ENCODE data around the gene EPHB1. TPM values are rescaled to one million over a fixed set of nuclear protein-coding genes. Genes with fewer than 3 reads are reported as not detected.
"Not testable (repeated sequence)": the region's sequence is repeated elsewhere in the genome, so short reads cannot be mapped to it uniquely, and the experiment has no call there.

The EPHB1 gene
- total and polyA plus RNA-seq, 5 experiments from 2014 or later, result not detected

- Mint-ChIP-seq H3K27me3 (peaks cover 0 to 14% (median 0%) of the 10 kb centered on the region in 5 donors), H3K9me3 (no peaks in the 10 kb centered on the region), H3K36me3 (no peaks in the 10 kb centered on the region), H3K27ac (no peak overlapping the region), H3K4me1 (no peaks in the 10 kb centered on the region), H3K4me3 (no peak overlapping the region)
- ATAC-seq, result no peak
- POLR2A ChIA-PET, result no interaction called here
- DNase-seq, result no peak
Observed at GRCh38 chr3:134765468-134765867, 29.6 kb upstream of the EPHB1 start.

- DNase-seq (no peak), ATAC-seq (no peak)
- peaks cover 0 to 14% (median 0%) of the 10 kb centered on the region in 5 donors for H3K27me3 Mint-ChIP-seq
- no peaks in the 10 kb centered on the region for H3K9me3 Mint-ChIP-seq
- no peaks in the 10 kb centered on the region for H3K4me1 Mint-ChIP-seq
- H3K4me3 Mint-ChIP-seq, result no peak overlapping the region
- no peak overlapping the region for H3K27ac Mint-ChIP-seq
- POLR2A ChIA-PET, result no interaction called here
- H3K36me3 Mint-ChIP-seq, result no peaks in the 10 kb centered on the region
Observed at GRCh38 chr3:134766290-134766689, 28.8 kb upstream of the EPHB1 start.

- no peak for DNase-seq
- no peaks in the 10 kb centered on the region for H3K4me1 Mint-ChIP-seq
- H3K27me3 Mint-ChIP-seq, result peaks cover 0 to 10% (median 0%) of the 10 kb centered on the region in 5 donors
- no peaks in the 10 kb centered on the region for H3K36me3 Mint-ChIP-seq
- no peak overlapping the region for H3K27ac Mint-ChIP-seq
- POLR2A ChIA-PET, result no interaction called here
- ATAC-seq, result no peak
- no peak overlapping the region for H3K4me3 Mint-ChIP-seq
- H3K9me3 Mint-ChIP-seq, result no peaks in the 10 kb centered on the region
Observed at GRCh38 chr3:134768116-134768515, 26.9 kb upstream of the EPHB1 start.

GRCh38 chr3:134768837-134769236 lies 26.2 kb upstream of the EPHB1 start:
- no peaks in the 10 kb centered on the region for H3K36me3 Mint-ChIP-seq
- H3K9me3 Mint-ChIP-seq, result no peaks in the 10 kb centered on the region
- ATAC-seq, result no peak
- no peak overlapping the region for H3K27ac Mint-ChIP-seq
- POLR2A ChIA-PET, result no interaction called here
- DNase-seq, result no peak
- no peak overlapping the region for H3K4me3 Mint-ChIP-seq
- peaks cover 0 to 10% (median 0%) of the 10 kb centered on the region in 5 donors for H3K27me3 Mint-ChIP-seq
- no peaks in the 10 kb centered on the region for H3K4me1 Mint-ChIP-seq

GRCh38 chr3:134769287-134769868 lies 25.7 kb upstream of the EPHB1 start:
- Mint-ChIP-seq H3K4me3 (no peak overlapping the region), H3K27me3 (peaks cover 0 to 14% (median 0%) of the 10 kb centered on the region in 5 donors), H3K27ac (no peak overlapping the region), H3K9me3 (no peaks in the 10 kb centered on the region), H3K4me1 (no peaks in the 10 kb centered on the region), H3K36me3 (no peaks in the 10 kb centered on the region)
- POLR2A ChIA-PET, result no interaction called here
- DNase-seq (no peak), ATAC-seq (no peak)

- DNase-seq (no peak), ATAC-seq (no peak)
- Mint-ChIP-seq H3K27ac (no peak overlapping the region), H3K27me3 (peaks cover 0 to 6% (median 0%) of the 10 kb centered on the region in 5 donors), H3K36me3 (no peaks in the 10 kb centered on the region), H3K9me3 (no peaks in the 10 kb centered on the region), H3K4me1 (no peaks in the 10 kb centered on the region), H3K4me3 (no peak overlapping the region)
- POLR2A ChIA-PET, result no interaction called here
Observed at GRCh38 chr3:134772011-134772410, 23.0 kb upstream of the EPHB1 start.

GRCh38 chr3:134772591-134772990 lies 22.5 kb upstream of the EPHB1 start:
- no peak for ATAC-seq
- Mint-ChIP-seq H3K27ac (no peak overlapping the region), H3K36me3 (no peaks in the 10 kb centered on the region), H3K4me1 (peaks cover 0 to 3% (median 0%) of the 10 kb centered on the region in 4 donors), H3K27me3 (peaks cover 0 to 6% (median 0%) of the 10 kb centered on the region in 5 donors), H3K9me3 (no peaks in the 10 kb centered on the region), H3K4me3 (no peak overlapping the region)
- DNase-seq, result no peak
- POLR2A ChIA-PET, result no interaction called here

- ATAC-seq (no peak), DNase-seq (no peak)
- POLR2A ChIA-PET, result no interaction called here
- H3K9me3 Mint-ChIP-seq, result no peaks in the 10 kb centered on the region
- H3K27me3 Mint-ChIP-seq, result peaks cover 0 to 6% (median 0%) of the 10 kb centered on the region in 5 donors
- no peak overlapping the region for H3K4me3 Mint-ChIP-seq
- H3K36me3 Mint-ChIP-seq, result no peaks in the 10 kb centered on the region
- H3K4me1 Mint-ChIP-seq, result peaks cover 0 to 3% (median 1%) of the 10 kb centered on the region in 4 donors
- no peak overlapping the region for H3K27ac Mint-ChIP-seq
Observed at GRCh38 chr3:134775831-134776230, 19.2 kb upstream of the EPHB1 start.

- DNase-seq, result no peak
- Mint-ChIP-seq H3K9me3 (no peaks in the 10 kb centered on the region), H3K4me1 (peaks cover 0 to 3% (median 1%) of the 10 kb centered on the region in 4 donors), H3K27me3 (peaks cover 0 to 6% (median 0%) of the 10 kb centered on the region in 5 donors), H3K27ac (no peak overlapping the region), H3K36me3 (no peaks in the 10 kb centered on the region), H3K4me3 (no peak overlapping the region)
- POLR2A ChIA-PET, result no interaction called here
- no peak for ATAC-seq
Observed at GRCh38 chr3:134776518-134776917, 18.5 kb upstream of the EPHB1 start.

GRCh38 chr3:134777341-134777740 lies 17.7 kb upstream of the EPHB1 start:
- ATAC-seq, result no peak
- Mint-ChIP-seq H3K9me3 (no peaks in the 10 kb centered on the region), H3K4me1 (peaks cover 0 to 3% (median 1%) of the 10 kb centered on the region in 4 donors), H3K27ac (no peak overlapping the region), H3K36me3 (no peaks in the 10 kb centered on the region), H3K27me3 (peaks cover 0 to 6% (median 0%) of the 10 kb centered on the region in 5 donors), H3K4me3 (no peak overlapping the region)
- DNase-seq, result no peak
- POLR2A ChIA-PET, result no interaction called here

- H3K4me3 Mint-ChIP-seq, H3K9me3 Mint-ChIP-seq, DNase-seq, POLR2A ChIA-PET, ATAC-seq, H3K36me3 Mint-ChIP-seq, H3K27ac Mint-ChIP-seq, H3K4me1 Mint-ChIP-seq: not testable (repeated sequence)
- peaks cover 17 to 37% (median 26%) of the 10 kb centered on the region in 5 donors for H3K27me3 Mint-ChIP-seq
Observed at GRCh38 chr3:134788283-134788682, 6.8 kb upstream of the EPHB1 start.

- peaks cover 0 to 4% (median 0%) of the 10 kb centered on the region in 9 donors for H3K9me3 Mint-ChIP-seq
- POLR2A ChIA-PET, result no interaction called here
- H3K36me3 Mint-ChIP-seq, result no peaks in the 10 kb centered on the region
- no peak overlapping the region for H3K4me3 Mint-ChIP-seq
- H3K4me1 Mint-ChIP-seq, result peaks cover 4 to 8% (median 6%) of the 10 kb centered on the region in 4 donors
- no peak for DNase-seq
- ATAC-seq, result no peak
- no peak overlapping the region for H3K27ac Mint-ChIP-seq
- peaks cover 17 to 53% (median 39%) of the 10 kb centered on the region in 5 donors for H3K27me3 Mint-ChIP-seq
Observed at GRCh38 chr3:134790065-134790464, 5.0 kb upstream of the EPHB1 start.

GRCh38 chr3:134791992-134792391 lies 3.1 kb upstream of the EPHB1 start:
- Mint-ChIP-seq H3K4me3 (no peak overlapping the region), H3K4me1 (peaks cover 6 to 13% (median 9%) of the 10 kb centered on the region in 4 donors), H3K27ac (peak overlapping the region in 1 of 10 donors; percentile 7), H3K27me3 (peaks cover 17 to 61% (median 39%) of the 10 kb centered on the region in 5 donors), H3K36me3 (no peaks in the 10 kb centered on the region), H3K9me3 (peaks cover 0 to 4% (median 0%) of the 10 kb centered on the region in 9 donors)
- POLR2A ChIA-PET, result no interaction called here
- DNase-seq (no peak), ATAC-seq (no peak)

GRCh38 chr3:134792700-134793099 lies 2.4 kb upstream of the EPHB1 start:
- ATAC-seq (no peak), DNase-seq (no peak)
- H3K4me1 Mint-ChIP-seq, result peaks cover 6 to 13% (median 10%) of the 10 kb centered on the region in 4 donors
- peak overlapping the region in 1 of 10 donors; percentile 17 for H3K4me3 Mint-ChIP-seq
- no peak overlapping the region for H3K27ac Mint-ChIP-seq
- no peaks in the 10 kb centered on the region for H3K9me3 Mint-ChIP-seq
- peaks cover 21 to 68% (median 45%) of the 10 kb centered on the region in 5 donors for H3K27me3 Mint-ChIP-seq
- POLR2A ChIA-PET, result no interaction called here
- H3K36me3 Mint-ChIP-seq, result no peaks in the 10 kb centered on the region

Measured in naive thymus-derived CD8-positive, alpha-beta T cell (primary cell).